ENCODE results near the gene DYRK1B.

The DYRK1B gene

GRCh38 chr19:39811064-39811463 is 22.9 kb downstream of the DYRK1B start:
- TF ChIP-seq POLR2AphosphoS5 (IDR thresholded peaks at IDR 0.05; ENCODE audit: low read depth, low read length) (no peak), SIN3A (IDR thresholded peaks at IDR 0.05; ENCODE audit: borderline replicate concordance, insufficient read depth, low read length) (no peak), FOXP2 (optimal IDR thresholded peaks at IDR 0.05; ENCODE audit: borderline replicate concordance, extremely low read depth, extremely low read length, insufficient read depth) (no peak), TAF1 (IDR thresholded peaks at IDR 0.05; ENCODE audit: borderline replicate concordance, insufficient read depth, low read length) (no peak), REST (IDR thresholded peaks at IDR 0.05; ENCODE audit: insufficient read depth in 1 of 2, low read depth in 2 of 2, low read length in 2 of 2) (no peak)

- TF ChIP-seq TAF1 (IDR thresholded peaks at IDR 0.05; ENCODE audit: borderline replicate concordance, insufficient read depth, low read length) (no peak), FOXP2 (optimal IDR thresholded peaks at IDR 0.05; ENCODE audit: borderline replicate concordance, extremely low read depth, extremely low read length, insufficient read depth) (no peak), SIN3A (IDR thresholded peaks at IDR 0.05; ENCODE audit: borderline replicate concordance, insufficient read depth, low read length) (no peak), REST (IDR thresholded peaks at IDR 0.05; ENCODE audit: insufficient read depth in 1 of 2, low read depth in 2 of 2, low read length in 2 of 2) (no peak), POLR2AphosphoS5 (IDR thresholded peaks at IDR 0.05; ENCODE audit: low read depth, low read length) (no peak)
Measured at GRCh38 chr19:39810424-39810823, 23.5 kb downstream of the DYRK1B start.

GRCh38 chr19:39809368-39809767 is 24.6 kb downstream of the DYRK1B start:
- no peak for TF ChIP-seq FOXP2 (optimal IDR thresholded peaks at IDR 0.05; ENCODE audit: borderline replicate concordance, extremely low read depth, extremely low read length, insufficient read depth)
- TF ChIP-seq REST (IDR thresholded peaks at IDR 0.05; ENCODE audit: insufficient read depth in 1 of 2, low read depth in 2 of 2, low read length in 2 of 2): no peak

GRCh38 chr19:39807846-39808364 is 26.1 kb downstream of the DYRK1B start:
- TF ChIP-seq REST (IDR thresholded peaks at IDR 0.05; ENCODE audit: insufficient read depth in 1 of 2, low read depth in 2 of 2, low read length in 2 of 2) (no peak), POLR2AphosphoS5 (IDR thresholded peaks at IDR 0.05; ENCODE audit: low read depth, low read length) (no peak), TAF1 (IDR thresholded peaks at IDR 0.05; ENCODE audit: borderline replicate concordance, insufficient read depth, low read length) (no peak), SIN3A (IDR thresholded peaks at IDR 0.05; ENCODE audit: borderline replicate concordance, insufficient read depth, low read length) (no peak), FOXP2 (optimal IDR thresholded peaks at IDR 0.05; ENCODE audit: borderline replicate concordance, extremely low read depth, extremely low read length, insufficient read depth) (no peak)

GRCh38 chr19:39805104-39805503 is 28.9 kb downstream of the DYRK1B start:
- TF ChIP-seq REST (IDR thresholded peaks at IDR 0.05; ENCODE audit: insufficient read depth in 1 of 2, low read depth in 2 of 2, low read length in 2 of 2): no peak
- TF ChIP-seq POLR2AphosphoS5 (IDR thresholded peaks at IDR 0.05; ENCODE audit: low read depth, low read length): no peak
- TF ChIP-seq SIN3A (IDR thresholded peaks at IDR 0.05; ENCODE audit: borderline replicate concordance, insufficient read depth, low read length): no peak
- no peak for TF ChIP-seq TAF1 (IDR thresholded peaks at IDR 0.05; ENCODE audit: borderline replicate concordance, insufficient read depth, low read length)
- TF ChIP-seq FOXP2 (optimal IDR thresholded peaks at IDR 0.05; ENCODE audit: borderline replicate concordance, extremely low read depth, extremely low read length, insufficient read depth): no peak
